Mesothelial cell of epicardium (in vitro differentiated cells): ENCODE results near the gene B3GAT1. TPM values are rescaled to one million over a fixed set of nuclear protein-coding genes. Genes with fewer than 3 reads are reported as not detected.
"Not testable (repeated sequence)": the region's sequence is repeated elsewhere in the genome, so short reads cannot be mapped to it uniquely, and the experiment has no call there.

Source experiments
- DNase-seq, 2 experiments: peaks; one replicate each; pipeline ENCODE4 v3.0.0; 2021; ENCODE audit warnings: low spot score in 2 of 2; ENCODE audit not compliant: unreplicated experiment in 2 of 2
- H3K27ac Mint-ChIP-seq: 2 replicates; pipeline ENCODE4 v1.8.0; 2021; ENCODE audit warnings: mixed read lengths
- H3K27me3 Mint-ChIP-seq: 2 replicates; pipeline ENCODE4 v1.8.0; 2021; ENCODE audit warnings: low read depth, mixed read lengths
- H3K36me3 Mint-ChIP-seq: 2 replicates; pipeline ENCODE4 v1.8.0; 2021; ENCODE audit warnings: mixed read lengths
- H3K4me1 Mint-ChIP-seq: 2 replicates; pipeline ENCODE4 v1.8.0; 2021; ENCODE audit warnings: mixed read lengths
- H3K4me3 Mint-ChIP-seq: 2 replicates; pipeline ENCODE4 v1.8.0; 2021; ENCODE audit warnings: mild to moderate bottlenecking, moderate library complexity, mixed read lengths
- H3K9me3 Mint-ChIP-seq: 2 replicates; pipeline ENCODE4 v1.8.0; 2021; ENCODE audit warnings: mixed read lengths
- total RNA-seq: library from RNA; stranded (reverse); gene quantifications from 3 replicates; pipeline ENCODE4 v1.2.1, GENCODE V29; 2021
- TF ChIP-seq, protein P1 (sequence below): fragments of 200-600 bp; sonication (generic); IDR thresholded peaks from one replicate; pipeline ENCODE4 v1.5.0; 2021; ENCODE audit warnings: antibody characterized with exemption; ENCODE audit not compliant: unreplicated experiment

B3GAT1 gene
- total RNA-seq, 1 donor from 2014 or later: 1.5 TPM

DNA sequence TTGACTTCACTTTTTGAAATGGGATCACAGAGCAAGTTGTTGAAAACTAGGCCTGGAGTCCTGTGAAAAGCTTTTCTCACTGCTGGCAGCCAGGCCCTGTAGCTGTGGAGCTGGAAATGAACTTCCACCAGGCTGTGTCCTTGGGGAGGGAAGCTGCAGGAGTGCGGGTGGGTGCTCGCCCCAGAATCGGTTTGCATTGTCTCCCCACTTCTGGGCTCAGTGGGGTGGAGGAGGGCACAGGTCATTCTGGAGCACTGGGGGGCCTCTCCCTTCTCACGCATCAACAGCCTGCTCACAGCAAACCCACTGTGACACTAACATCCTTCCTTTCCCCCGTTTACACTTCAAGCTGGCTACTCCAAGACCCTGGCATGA is 65.1 kb downstream of the B3GAT1 start:
- no peak overlapping the region for H3K27ac Mint-ChIP-seq
- no peak overlapping the region for H3K4me3 Mint-ChIP-seq
- no peaks in the 10 kb centered on the region for H3K36me3 Mint-ChIP-seq
- peak in 1 of 2 experiments; percentile 20 for DNase-seq
- H3K27me3 Mint-ChIP-seq: peaks cover 1% of the 10 kb centered on the region
- no peaks in the 10 kb centered on the region for H3K9me3 Mint-ChIP-seq
- H3K4me1 Mint-ChIP-seq: no peaks in the 10 kb centered on the region
- TF ChIP-seq, protein P1, sequence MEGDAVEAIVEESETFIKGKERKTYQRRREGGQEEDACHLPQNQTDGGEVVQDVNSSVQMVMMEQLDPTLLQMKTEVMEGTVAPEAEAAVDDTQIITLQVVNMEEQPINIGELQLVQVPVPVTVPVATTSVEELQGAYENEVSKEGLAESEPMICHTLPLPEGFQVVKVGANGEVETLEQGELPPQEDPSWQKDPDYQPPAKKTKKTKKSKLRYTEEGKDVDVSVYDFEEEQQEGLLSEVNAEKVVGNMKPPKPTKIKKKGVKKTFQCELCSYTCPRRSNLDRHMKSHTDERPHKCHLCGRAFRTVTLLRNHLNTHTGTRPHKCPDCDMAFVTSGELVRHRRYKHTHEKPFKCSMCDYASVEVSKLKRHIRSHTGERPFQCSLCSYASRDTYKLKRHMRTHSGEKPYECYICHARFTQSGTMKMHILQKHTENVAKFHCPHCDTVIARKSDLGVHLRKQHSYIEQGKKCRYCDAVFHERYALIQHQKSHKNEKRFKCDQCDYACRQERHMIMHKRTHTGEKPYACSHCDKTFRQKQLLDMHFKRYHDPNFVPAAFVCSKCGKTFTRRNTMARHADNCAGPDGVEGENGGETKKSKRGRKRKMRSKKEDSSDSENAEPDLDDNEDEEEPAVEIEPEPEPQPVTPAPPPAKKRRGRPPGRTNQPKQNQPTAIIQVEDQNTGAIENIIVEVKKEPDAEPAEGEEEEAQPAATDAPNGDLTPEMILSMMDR: no peak

GRCh38 chr11:134346101-134346975 is 65.7 kb downstream of the B3GAT1 start:
- no peak overlapping the region for H3K4me3 Mint-ChIP-seq
- TF ChIP-seq, protein P1: no peak
- no peaks in the 10 kb centered on the region for H3K9me3 Mint-ChIP-seq
- H3K27ac Mint-ChIP-seq: no peak overlapping the region
- DNase-seq: peak in 1 of 2 experiments; percentile 6
- H3K4me1 Mint-ChIP-seq: no peaks in the 10 kb centered on the region
- peaks cover 1% of the 10 kb centered on the region for H3K27me3 Mint-ChIP-seq
- H3K36me3 Mint-ChIP-seq: no peaks in the 10 kb centered on the region

GRCh38 chr11:134345237-134345550 is 66.8 kb downstream of the B3GAT1 start:
- Mint-ChIP-seq H3K36me3 (no peaks in the 10 kb centered on the region), H3K4me1 (no peaks in the 10 kb centered on the region), H3K27ac (no peak overlapping the region), H3K4me3 (no peak overlapping the region), H3K27me3 (peaks cover 1% of the 10 kb centered on the region), H3K9me3 (no peaks in the 10 kb centered on the region)
- no peak for DNase-seq
- TF ChIP-seq, protein P1: no peak

DNA sequence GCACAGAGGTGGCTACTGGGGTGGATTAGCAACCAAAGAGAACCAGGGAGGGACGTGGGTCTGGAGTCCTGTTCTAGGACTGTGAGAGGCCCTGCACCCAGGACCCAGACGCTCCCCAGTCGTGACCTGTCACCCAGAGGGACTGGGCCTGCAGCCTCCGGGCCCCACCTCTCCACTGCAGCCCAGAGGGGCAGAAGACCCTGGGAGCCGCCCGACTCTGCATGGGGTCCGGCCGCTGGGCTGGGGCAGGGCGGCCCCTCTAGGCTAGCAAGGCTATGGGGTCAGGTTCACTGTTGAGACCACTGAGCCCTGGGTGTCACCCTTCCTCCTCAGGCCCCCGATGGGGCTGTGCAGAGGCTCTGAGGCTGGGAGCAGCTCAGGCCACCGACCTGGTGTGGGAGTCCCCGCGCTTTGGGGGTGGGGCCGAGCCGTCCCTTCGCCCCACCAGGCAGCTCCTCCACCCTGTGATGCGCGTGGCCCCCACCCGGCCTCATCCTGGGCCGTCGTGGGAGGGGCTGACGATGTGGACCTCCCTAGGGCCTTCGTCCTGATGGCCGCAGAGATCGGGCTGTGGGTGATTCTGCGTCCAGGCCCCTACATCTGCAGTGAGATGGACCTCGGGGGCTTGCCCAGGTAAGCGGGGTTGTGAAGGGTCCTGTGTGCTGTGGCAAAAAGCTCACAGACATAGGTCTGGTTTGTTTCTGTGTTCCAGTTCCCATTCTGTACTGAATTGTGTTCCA is 67.4 kb downstream of the B3GAT1 start:
- DNase-seq, H3K4me3 Mint-ChIP-seq, H3K27me3 Mint-ChIP-seq, H3K36me3 Mint-ChIP-seq, H3K4me1 Mint-ChIP-seq, H3K9me3 Mint-ChIP-seq, H3K27ac Mint-ChIP-seq: not testable (repeated sequence)

DNA sequence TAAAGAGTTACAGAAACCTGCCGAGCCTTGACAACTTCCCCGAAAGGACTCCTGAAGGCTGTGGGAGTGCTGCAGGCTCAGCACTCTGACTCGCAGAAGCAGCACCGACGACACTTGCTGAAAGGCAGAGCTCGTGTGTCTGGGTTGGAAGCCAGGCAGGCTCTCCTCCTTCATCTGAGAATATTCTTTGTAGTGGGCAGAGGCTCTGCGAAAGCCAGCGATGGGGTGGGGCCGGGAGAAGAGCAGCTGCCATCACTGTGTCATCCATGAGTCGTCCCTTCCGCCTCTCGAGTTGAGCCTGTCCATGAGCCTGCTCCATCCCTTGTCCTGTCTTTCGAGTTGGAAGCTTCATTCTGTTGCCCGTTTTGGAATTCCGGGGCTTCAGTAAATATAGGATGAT is 68.4 kb downstream of the B3GAT1 start:
- TF ChIP-seq, protein P1: no peak
- no peaks in the 10 kb centered on the region for H3K27me3 Mint-ChIP-seq
- no peaks in the 10 kb centered on the region for H3K36me3 Mint-ChIP-seq
- H3K27ac Mint-ChIP-seq: no peak overlapping the region
- no peaks in the 10 kb centered on the region for H3K4me1 Mint-ChIP-seq
- H3K9me3 Mint-ChIP-seq: no peaks in the 10 kb centered on the region
- H3K4me3 Mint-ChIP-seq: no peak overlapping the region
- DNase-seq: no peak
